ENCODE measurements around the gene CRYGA. TPM values are rescaled to one million over a fixed set of nuclear protein-coding genes. Genes with fewer than 3 reads are reported as not detected.

The CRYGA gene, protein sequence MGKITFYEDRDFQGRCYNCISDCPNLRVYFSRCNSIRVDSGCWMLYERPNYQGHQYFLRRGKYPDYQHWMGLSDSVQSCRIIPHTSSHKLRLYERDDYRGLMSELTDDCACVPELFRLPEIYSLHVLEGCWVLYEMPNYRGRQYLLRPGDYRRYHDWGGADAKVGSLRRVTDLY
- not detected for total RNA-seq

- H3K27me3 ChIP-seq = no peaks in the 10 kb centered on the region
- no peaks in the 10 kb centered on the region for H3K36me3 ChIP-seq
- H3K4me3 ChIP-seq = no peak within 1 kb of the TSS
- H3K9ac ChIP-seq (ENCODE audit: low read depth in 2 of 2, low read length in 2 of 2) = no peak within 1 kb of the TSS
- intact Hi-C loops (cut with DNase I) = no loop called here
- no peak for DNase-seq
- no peaks in the 10 kb centered on the region for H3K4me1 ChIP-seq
- no peak for TF ChIP-seq CTCF (IDR thresholded peaks at IDR 0.05)
- H3K27ac ChIP-seq = no peak within 1 kb of the TSS
- no peaks in the 10 kb centered on the region for H3K9me3 ChIP-seq
Measured at GRCh38 chr2:208163489-208163888, at the start of gene CRYGA. CRYGA (minus strand) TSS chr2:208163589; CDS start chr2:208163556, 33 bp downstream.

DNA sequence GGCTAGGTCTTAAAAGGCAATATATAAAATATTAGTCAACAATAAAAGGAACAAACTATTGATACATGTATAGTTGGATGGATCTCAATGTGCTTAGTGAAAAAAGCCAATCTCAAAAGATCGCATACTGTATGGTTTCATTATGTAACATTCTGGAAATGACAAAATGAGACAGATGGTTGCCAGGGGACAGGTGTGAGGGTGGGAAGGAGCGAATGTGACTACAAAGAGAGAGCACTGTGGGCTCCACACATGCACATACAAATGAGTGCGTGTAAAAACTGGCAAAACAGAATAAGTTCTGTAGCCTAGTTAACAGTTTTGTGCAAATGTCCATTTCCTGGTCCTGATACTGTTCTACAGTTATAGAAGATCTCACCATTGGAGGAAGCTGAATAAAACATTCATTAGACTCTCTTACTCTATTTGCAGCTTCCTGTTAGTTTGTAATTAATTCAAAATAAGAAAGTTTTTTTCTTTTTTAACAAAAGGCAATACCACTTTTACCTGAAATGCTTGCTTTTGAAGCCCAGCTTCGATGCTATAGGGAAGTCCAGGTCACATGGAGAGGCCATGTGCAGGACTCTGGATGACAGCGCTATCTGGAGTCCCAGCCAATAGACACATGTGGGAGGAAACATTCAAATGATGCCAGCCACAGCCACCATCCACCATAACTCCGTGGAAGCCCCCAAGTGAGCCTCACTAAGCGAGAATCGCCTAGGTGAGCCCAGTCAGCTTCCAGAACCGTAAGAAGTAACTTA is 47.5 kb upstream of the CRYGA start:
- H3K27me3 ChIP-seq = no peaks in the 10 kb centered on the region
- H3K4me1 ChIP-seq = no peaks in the 10 kb centered on the region
- intact Hi-C loops (cut with DNase I) = no loop called here
- TF ChIP-seq CTCF (IDR thresholded peaks at IDR 0.05) = no peak
- DNase-seq = no peak
- H3K4me3 ChIP-seq = no peak overlapping the region
- H3K27ac ChIP-seq = no peak overlapping the region
- H3K9me3 ChIP-seq = no peaks in the 10 kb centered on the region
- H3K36me3 ChIP-seq = no peaks in the 10 kb centered on the region
- H3K9ac ChIP-seq (ENCODE audit: low read depth in 2 of 2, low read length in 2 of 2) = no peak overlapping the region

- no peak overlapping the region for H3K27ac ChIP-seq
- H3K9ac ChIP-seq (ENCODE audit: low read depth in 2 of 2, low read length in 2 of 2) = no peak overlapping the region
- no peaks in the 10 kb centered on the region for H3K9me3 ChIP-seq
- no peak overlapping the region for H3K4me3 ChIP-seq
- no peaks in the 10 kb centered on the region for H3K4me1 ChIP-seq
- H3K27me3 ChIP-seq = no peaks in the 10 kb centered on the region
- no peak for TF ChIP-seq CTCF (IDR thresholded peaks at IDR 0.05)
- H3K36me3 ChIP-seq = no peaks in the 10 kb centered on the region
- DNase-seq = no peak
- intact Hi-C loops (cut with DNase I) = no loop called here
Measured at GRCh38 chr2:208208335-208209085, 45.1 kb upstream of the CRYGA start.

- no peak overlapping the region for H3K9ac ChIP-seq (ENCODE audit: low read depth in 2 of 2, low read length in 2 of 2)
- no peak overlapping the region for H3K4me3 ChIP-seq
- no peaks in the 10 kb centered on the region for H3K4me1 ChIP-seq
- H3K9me3 ChIP-seq = no peaks in the 10 kb centered on the region
- no peak overlapping the region for H3K27ac ChIP-seq
- no peak for DNase-seq
- intact Hi-C loops (cut with DNase I) = no loop called here
- no peak for TF ChIP-seq CTCF (IDR thresholded peaks at IDR 0.05)
- H3K27me3 ChIP-seq = no peaks in the 10 kb centered on the region
- H3K36me3 ChIP-seq = no peaks in the 10 kb centered on the region
Measured at GRCh38 chr2:208207769-208208168, 44.4 kb upstream of the CRYGA start.

GRCh38 chr2:208204166-208204565 is 40.8 kb upstream of the CRYGA start:
- no peak overlapping the region for H3K9ac ChIP-seq (ENCODE audit: low read depth in 2 of 2, low read length in 2 of 2)
- intact Hi-C loops (cut with DNase I) = no loop called here
- H3K4me1 ChIP-seq = no peaks in the 10 kb centered on the region
- no peaks in the 10 kb centered on the region for H3K9me3 ChIP-seq
- no peaks in the 10 kb centered on the region for H3K27me3 ChIP-seq
- no peak overlapping the region for H3K27ac ChIP-seq
- H3K36me3 ChIP-seq = no peaks in the 10 kb centered on the region
- DNase-seq = no peak
- no peak for TF ChIP-seq CTCF (IDR thresholded peaks at IDR 0.05)
- no peak overlapping the region for H3K4me3 ChIP-seq
